NT2/D1 (cell line): Measurements from ENCODE around the gene CLPTM1.

ENCODE experiments used
- SUZ12 ChIP-seq: IDR thresholded peaks from 2 replicates; pipeline ENCODE4 v1.6.1; 2011; ENCODE audit not compliant: insufficient read length, insufficient read depth; ENCODE audit errors: extremely low read depth
- YY1 ChIP-seq: IDR thresholded peaks from 2 replicates; pipeline ENCODE4 v1.6.1; 2011; ENCODE audit not compliant: insufficient read length, insufficient read depth
- ZNF274 ChIP-seq: IDR thresholded peaks from 2 replicates; pipeline ENCODE4 v1.6.1; 2011; ENCODE audit warnings: mild to moderate bottlenecking, low read depth, low read length

DNA sequence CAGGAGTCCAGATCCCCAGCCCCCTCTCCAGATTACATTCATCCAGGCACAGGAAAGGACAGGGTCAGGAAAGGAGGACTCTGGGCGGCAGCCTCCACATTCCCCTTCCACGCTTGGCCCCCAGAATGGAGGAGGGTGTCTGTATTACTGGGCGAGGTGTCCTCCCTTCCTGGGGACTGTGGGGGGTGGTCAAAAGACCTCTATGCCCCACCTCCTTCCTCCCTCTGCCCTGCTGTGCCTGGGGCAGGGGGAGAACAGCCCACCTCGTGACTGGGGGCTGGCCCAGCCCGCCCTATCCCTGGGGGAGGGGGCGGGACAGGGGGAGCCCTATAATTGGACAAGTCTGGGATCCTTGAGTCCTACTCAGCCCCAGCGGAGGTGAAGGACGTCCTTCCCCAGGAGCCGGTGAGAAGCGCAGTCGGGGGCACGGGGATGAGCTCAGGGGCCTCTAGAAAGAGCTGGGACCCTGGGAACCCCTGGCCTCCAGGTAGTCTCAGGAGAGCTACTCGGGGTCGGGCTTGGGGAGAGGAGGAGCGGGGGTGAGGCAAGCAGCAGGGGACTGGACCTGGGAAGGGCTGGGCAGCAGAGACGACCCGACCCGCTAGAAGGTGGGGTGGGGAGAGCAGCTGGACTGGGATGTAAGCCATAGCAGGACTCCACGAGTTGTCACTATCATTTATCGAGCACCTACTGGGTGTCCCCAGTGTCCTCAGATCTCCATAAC lies 49.6 kb upstream of the CLPTM1 start, which contains the start of gene APOE:
- no peak for TF ChIP-seq YY1
- no peak for TF ChIP-seq ZNF274
- no peak for TF ChIP-seq SUZ12
